Measurements from ENCODE around the gene CCNL2. TPM values are rescaled to one million over a fixed set of nuclear protein-coding genes. Genes with fewer than 3 reads are reported as not detected.

Gene CCNL2
- total RNA-seq, 1 donor from 2014 or later: 46.1 TPM

DNA sequence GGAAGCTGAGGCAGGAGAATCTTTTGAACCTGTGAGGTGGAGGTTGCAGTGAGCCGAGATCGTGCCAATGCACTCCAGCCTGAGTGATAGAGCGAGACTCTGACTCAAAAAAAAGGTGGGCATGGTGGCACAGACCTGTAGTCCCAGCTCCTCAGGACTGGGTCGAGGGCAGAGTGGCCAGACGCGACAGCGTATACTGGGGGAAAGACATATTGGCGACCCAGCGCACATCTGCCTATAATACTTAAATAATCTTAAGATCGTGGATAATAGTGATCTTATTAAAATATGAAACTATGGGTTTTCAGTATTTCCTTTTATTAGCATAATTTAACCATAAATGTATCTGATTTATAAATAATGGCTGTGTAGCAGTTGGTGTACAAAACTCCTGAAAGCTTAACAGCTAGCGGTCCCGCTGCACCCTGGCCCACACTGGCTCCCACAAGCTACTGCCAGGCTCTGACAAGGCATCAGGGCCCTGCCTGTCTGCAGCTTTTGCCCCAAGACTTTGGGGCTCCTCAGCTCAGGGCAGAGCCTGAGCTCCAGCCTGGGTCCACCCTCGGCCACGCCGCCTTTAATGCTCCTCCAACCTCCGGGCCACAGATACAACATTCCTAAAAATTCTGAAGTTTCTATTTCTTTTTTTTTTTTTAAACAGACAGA, 21.5 kb downstream of the CCNL2 start:
- no peaks in the 10 kb centered on the region for H3K27me3 ChIP-seq (ENCODE audit: low read depth)
- H3K9me3 ChIP-seq (replicated peaks): no peaks in the 10 kb centered on the region
- peaks cover 11% of the 10 kb centered on the region for H3K36me3 ChIP-seq
- no peak for DNase-seq
- intact Hi-C loops (cut with micrococcal nuclease): no loop called here
- H3K27ac ChIP-seq (replicated peaks): no peak overlapping the region
- H3K4me3 ChIP-seq: no peak overlapping the region
- peaks cover 41% of the 10 kb centered on the region for H3K4me1 ChIP-seq
- TF ChIP-seq, protein P1, sequence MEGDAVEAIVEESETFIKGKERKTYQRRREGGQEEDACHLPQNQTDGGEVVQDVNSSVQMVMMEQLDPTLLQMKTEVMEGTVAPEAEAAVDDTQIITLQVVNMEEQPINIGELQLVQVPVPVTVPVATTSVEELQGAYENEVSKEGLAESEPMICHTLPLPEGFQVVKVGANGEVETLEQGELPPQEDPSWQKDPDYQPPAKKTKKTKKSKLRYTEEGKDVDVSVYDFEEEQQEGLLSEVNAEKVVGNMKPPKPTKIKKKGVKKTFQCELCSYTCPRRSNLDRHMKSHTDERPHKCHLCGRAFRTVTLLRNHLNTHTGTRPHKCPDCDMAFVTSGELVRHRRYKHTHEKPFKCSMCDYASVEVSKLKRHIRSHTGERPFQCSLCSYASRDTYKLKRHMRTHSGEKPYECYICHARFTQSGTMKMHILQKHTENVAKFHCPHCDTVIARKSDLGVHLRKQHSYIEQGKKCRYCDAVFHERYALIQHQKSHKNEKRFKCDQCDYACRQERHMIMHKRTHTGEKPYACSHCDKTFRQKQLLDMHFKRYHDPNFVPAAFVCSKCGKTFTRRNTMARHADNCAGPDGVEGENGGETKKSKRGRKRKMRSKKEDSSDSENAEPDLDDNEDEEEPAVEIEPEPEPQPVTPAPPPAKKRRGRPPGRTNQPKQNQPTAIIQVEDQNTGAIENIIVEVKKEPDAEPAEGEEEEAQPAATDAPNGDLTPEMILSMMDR (IDR thresholded peaks at IDR 0.05; ENCODE audit: borderline replicate concordance): no peak

DNA sequence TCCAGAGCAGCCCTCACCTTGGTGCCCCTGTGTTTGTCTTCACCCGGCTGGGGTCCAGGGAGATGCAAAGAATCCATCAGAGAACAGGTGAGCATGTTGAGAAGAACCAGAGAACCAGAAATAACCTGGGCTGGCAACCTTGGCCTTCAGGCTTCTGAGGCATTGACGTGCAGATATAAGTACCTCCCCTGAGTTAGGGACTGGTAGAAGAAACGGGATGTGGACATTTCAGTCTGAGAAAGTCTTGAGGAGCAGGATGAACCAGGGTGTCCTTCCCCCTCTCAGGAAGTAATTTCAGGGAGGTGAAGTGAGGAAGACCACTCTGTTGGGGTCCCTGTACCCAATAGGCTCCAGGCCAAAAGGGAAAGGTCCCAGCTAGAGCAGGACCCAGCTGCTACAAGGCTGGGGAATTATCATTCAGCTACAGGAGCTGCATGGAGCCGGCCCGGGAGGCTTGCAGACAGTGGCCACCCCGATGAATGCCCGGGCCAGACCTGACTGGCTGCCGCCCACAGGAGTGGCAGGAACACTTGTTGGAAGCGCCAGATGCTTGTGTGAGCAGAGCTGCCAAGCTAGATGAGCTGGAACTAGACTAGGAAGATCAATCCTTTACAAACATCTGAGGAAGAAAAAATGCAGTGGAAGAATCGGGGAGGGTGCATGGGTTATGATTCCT, 22.4 kb downstream of the CCNL2 start:
- Histone ChIP-seq H3K36me3 (peaks cover 11% of the 10 kb centered on the region), H3K27me3 (ENCODE audit: low read depth) (no peaks in the 10 kb centered on the region), H3K27ac (replicated peaks) (no peak overlapping the region), H3K4me3 (no peak overlapping the region), H3K4me1 (peaks cover 46% of the 10 kb centered on the region), H3K9me3 (replicated peaks) (no peaks in the 10 kb centered on the region)
- DNase-seq: no peak
- TF ChIP-seq, protein P1 (IDR thresholded peaks at IDR 0.05; ENCODE audit: borderline replicate concordance): no peak
- intact Hi-C loops (cut with micrococcal nuclease): no loop called here

DNA sequence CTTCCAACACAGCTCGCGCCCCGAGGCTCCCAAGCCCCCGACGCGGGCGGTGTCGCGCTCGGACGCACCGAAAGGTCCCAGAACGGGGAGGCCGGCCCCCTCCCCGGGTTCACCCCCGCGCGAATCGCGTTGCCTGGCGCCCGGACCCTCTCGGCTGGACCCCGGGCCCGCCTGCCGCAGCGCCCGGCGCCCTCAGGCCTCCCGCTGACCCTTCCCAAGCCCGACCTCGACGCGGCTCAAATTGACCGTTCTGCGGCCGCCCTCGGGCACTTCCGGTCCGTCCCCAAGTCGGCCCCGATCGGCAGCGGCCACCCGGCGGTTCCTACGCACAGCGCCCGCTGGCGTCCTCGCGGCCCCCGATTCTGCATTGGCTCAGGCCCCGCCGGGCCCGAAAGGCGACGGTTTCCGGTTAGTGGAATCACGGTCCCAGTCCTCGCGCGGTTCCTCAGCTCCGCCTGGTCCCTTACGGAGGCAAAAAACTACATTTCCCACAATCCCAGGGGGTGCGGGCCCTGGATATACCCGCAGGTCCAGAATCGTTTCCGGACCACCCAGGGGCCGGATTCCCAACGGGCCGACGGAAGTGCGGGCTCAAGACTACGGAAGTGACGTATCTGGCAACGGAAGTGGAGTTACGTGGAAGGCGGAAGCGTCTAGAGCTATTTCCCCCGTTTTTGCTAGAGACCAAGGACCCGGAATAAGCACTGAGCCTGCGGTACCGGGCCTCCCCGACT, 24.0 kb downstream of the CCNL2 start, which contains the start of gene AURKAIP1:
AURKAIP1 (minus strand) TSS at position 279 of the 734 bp plus-strand sequence. CDS start 451 bp downstream, outside the sequence.
- H3K4me1 ChIP-seq: peaks cover 47% of the 10 kb centered on the region
- H3K9me3 ChIP-seq (replicated peaks): no peaks in the 10 kb centered on the region
- DNase-seq: peak; percentile 97
- H3K36me3 ChIP-seq: peaks cover 11% of the 10 kb centered on the region
- TF ChIP-seq, protein P1 (IDR thresholded peaks at IDR 0.05; ENCODE audit: borderline replicate concordance): peak; percentile 55
- H3K4me3 ChIP-seq: peak within 1 kb of the TSS; percentile 100
- intact Hi-C loops (cut with micrococcal nuclease): no loop called here
- H3K27me3 ChIP-seq (ENCODE audit: low read depth): no peaks in the 10 kb centered on the region
- H3K27ac ChIP-seq (replicated peaks): peak within 1 kb of the TSS; percentile 99

DNA sequence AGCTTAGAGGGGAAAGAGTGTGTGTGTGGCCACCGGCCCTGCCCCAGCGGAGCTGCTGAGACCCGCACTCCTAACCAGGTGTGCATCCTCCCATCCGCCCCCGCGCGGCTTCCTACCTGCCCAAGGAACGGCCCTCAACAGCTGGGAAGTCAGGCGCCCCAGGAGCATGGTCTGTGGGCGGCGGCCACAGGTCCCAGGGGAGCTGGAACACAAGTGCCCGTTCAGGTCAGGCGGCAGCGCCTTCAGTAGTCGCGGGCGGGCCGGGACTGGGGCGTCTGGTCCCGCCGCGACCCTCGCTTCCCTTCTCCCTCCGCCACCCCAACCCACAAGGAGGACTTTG, 24.6 kb downstream of the CCNL2 start:
- Histone ChIP-seq H3K9me3 (replicated peaks) (no peaks in the 10 kb centered on the region), H3K36me3 (peaks cover 11% of the 10 kb centered on the region), H3K27ac (replicated peaks) (peak overlapping the region; percentile 99), H3K4me1 (peaks cover 47% of the 10 kb centered on the region), H3K4me3 (peak overlapping the region; percentile 100), H3K27me3 (ENCODE audit: low read depth) (no peaks in the 10 kb centered on the region)
- DNase-seq: no peak
- intact Hi-C loops (cut with micrococcal nuclease): no loop called here
- TF ChIP-seq, protein P1 (IDR thresholded peaks at IDR 0.05; ENCODE audit: borderline replicate concordance): no peak

DNA sequence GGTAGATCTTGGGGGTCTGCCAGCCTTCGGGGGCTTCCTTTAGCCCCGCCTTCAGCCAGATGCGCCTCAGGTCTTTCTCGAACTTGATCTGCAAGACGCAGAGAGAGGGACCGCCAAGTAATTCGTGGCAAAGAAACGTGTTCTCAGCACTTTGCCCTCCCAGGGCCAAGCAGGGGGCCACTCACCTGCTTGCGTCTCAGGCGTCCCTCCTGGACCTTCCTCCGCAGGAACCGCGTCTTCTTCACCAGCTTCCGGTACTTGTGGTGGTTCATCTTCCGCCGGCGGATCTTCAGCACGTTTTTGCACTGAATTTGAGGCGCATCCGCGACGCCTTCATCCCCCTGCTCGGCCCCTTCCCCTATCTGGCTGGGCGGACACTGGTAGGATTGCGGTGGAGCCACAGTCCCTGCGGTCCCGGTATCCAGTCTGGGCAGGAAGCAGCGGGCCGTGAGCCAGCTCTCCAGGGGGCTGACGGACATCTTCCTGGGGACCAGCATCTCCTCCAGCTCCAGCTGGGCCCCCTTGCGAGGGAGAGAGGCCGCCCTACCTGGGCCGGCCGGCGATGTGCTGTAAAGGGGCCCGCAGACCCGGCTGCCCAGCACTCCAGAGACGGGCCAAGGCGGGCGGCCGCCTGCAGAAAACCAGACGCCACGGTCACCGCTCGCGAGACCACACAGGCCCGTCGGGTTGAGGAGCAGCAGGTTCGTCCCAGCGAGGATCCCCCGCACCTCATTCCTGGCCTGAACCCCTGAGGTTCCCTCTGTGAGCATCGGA, 25.1 kb downstream of the CCNL2 start:
- Histone ChIP-seq H3K4me3 (peak overlapping the region; percentile 100), H3K27ac (replicated peaks) (peak overlapping the region; percentile 99), H3K27me3 (ENCODE audit: low read depth) (no peaks in the 10 kb centered on the region), H3K36me3 (peaks cover 11% of the 10 kb centered on the region), H3K9me3 (replicated peaks) (no peaks in the 10 kb centered on the region), H3K4me1 (peaks cover 47% of the 10 kb centered on the region)
- intact Hi-C loops (cut with micrococcal nuclease): no loop called here
- TF ChIP-seq, protein P1 (IDR thresholded peaks at IDR 0.05; ENCODE audit: borderline replicate concordance): no peak
- DNase-seq: no peak
